Thyroid gland (tissue), 4 donors: ENCODE measurements around the gene AGFG2. TPM values are rescaled to one million over a fixed set of nuclear protein-coding genes. Genes with fewer than 3 reads are reported as not detected.

Experiments
- DNase-seq, 2 donors: peaks; one replicate each; pipeline ENCODE4 v3.0.0-alpha.2; 2019
- H3K27ac ChIP-seq, 3 donors: fragments of 200-600 bp; sonication (generic); 1 replicate in 2 of 3; 2 replicates in 1 of 3; pipeline ENCODE4 v1.5.1; 2016 to 2019; ENCODE audit warnings: mild to moderate bottlenecking in 1 of 3, moderate library complexity in 1 of 3
- H3K27me3 ChIP-seq: fragments of 200-600 bp; sonication (generic); one replicate; pipeline ENCODE4 v1.5.1; 2019
- H3K36me3 ChIP-seq, 2 donors: fragments of 200-600 bp; sonication (generic); one replicate each; pipeline ENCODE4 v1.5.1; 2016 to 2019
- H3K4me1 ChIP-seq, 2 donors: fragments of 200-600 bp; sonication (generic); one replicate each; pipeline ENCODE4 v1.5.1; 2017 to 2019
- H3K4me3 ChIP-seq, 3 donors: fragments of 200-600 bp; sonication (generic); replicated peaks in 1 of 3; 1 replicate in 2 of 3; 2 replicates in 1 of 3; pipeline ENCODE4 v1.5.1; 2016; ENCODE audit warnings: mild to moderate bottlenecking in 1 of 3
- H3K9me3 ChIP-seq: fragments of 200-600 bp; sonication (generic); one replicate; pipeline ENCODE4 v1.5.1; 2017
- POLR2A ChIP-seq, 2 donors: fragments of 450-650 bp; IDR thresholded peaks; one replicate each; pipeline ENCODE4 v1.6.1; 2017; ENCODE audit warnings: antibody characterized with exemption in 2 of 2, mild to moderate bottlenecking in 2 of 2, moderate library complexity in 1 of 2
- WGBS, 2 donors: methylation state at CpG; one replicate each; pipeline ENCODE4 v1.1.5; 2017; 5-methylcytosine and 5-hydroxymethylcytosine counted together
- intact Hi-C: fragments of 100-400 bp; cut with DNase I; formaldehyde crosslinking; loops from one replicate; pipeline ENCODE4 v1.15.1; 2023
- total RNA-seq, 4 donors: library from RNA; depleted of rRNA; stranded (reverse); fragments of >200 nt; gene quantifications; one replicate each; pipeline ENCODE4 v1.2.3, GENCODE V29; 2016
- TF ChIP-seq, protein P1 (sequence below), 6 experiments: fragments of 200-600 bp in 3 of 6; fragments of 450-650 bp in 3 of 6; sonication (generic) in 3 of 6; IDR thresholded peaks; one replicate each; pipeline ENCODE4 v1.5.1; 2016 to 2019; ENCODE audit warnings: antibody characterized with exemption in 6 of 6, mild to moderate bottlenecking in 2 of 6, inconsistent platforms in 1 of 6, moderate library complexity in 1 of 6

The AGFG2 gene
- total RNA-seq, 4 donors from 2014 or later: 26.1 to 34.6 (median 28.0) TPM

DNA sequence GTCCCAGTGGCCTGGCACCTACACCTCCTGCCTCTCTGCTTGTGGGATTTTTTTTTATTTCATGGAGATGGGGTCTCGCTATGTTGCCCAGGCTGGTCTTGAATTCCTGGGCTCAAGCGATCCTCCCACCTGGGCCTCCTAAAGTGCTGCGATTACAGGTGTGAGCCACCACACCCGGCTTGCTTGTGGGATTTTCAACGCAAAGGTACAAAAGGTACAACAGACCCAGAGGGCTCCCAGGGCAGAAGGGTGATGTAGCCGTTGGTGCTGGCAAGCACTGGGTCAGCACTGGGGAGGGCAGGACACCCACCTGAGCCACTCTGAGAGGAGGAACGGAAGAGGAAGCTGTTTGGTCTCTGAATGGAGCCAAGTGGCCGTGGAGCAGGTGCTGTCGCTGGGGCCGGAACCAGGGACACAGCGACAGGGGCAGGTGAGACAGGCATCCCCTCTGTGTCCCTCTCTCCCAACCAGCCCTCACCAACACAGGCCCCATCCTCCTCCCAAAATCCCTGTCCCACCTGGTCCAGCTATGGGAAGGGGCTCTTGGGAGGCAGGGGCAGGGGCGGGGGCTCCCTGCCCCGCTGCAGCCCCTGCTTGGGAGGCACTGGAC, 37.5 kb downstream of the AGFG2 start:
- Histone ChIP-seq H3K36me3 (peaks cover 60 to 66% of the 10 kb centered on the region in 2 donors), H3K27ac (no peak overlapping the region), H3K4me3 (no peak overlapping the region), H3K9me3 (no peaks in the 10 kb centered on the region), H3K4me1 (peaks cover 0 to 5% of the 10 kb centered on the region in 2 donors), H3K27me3 (no peaks in the 10 kb centered on the region)
- intact Hi-C loops: no loop called here
- TF ChIP-seq POLR2A (IDR thresholded peaks at IDR 0.05): no peak
- TF ChIP-seq, protein P1, sequence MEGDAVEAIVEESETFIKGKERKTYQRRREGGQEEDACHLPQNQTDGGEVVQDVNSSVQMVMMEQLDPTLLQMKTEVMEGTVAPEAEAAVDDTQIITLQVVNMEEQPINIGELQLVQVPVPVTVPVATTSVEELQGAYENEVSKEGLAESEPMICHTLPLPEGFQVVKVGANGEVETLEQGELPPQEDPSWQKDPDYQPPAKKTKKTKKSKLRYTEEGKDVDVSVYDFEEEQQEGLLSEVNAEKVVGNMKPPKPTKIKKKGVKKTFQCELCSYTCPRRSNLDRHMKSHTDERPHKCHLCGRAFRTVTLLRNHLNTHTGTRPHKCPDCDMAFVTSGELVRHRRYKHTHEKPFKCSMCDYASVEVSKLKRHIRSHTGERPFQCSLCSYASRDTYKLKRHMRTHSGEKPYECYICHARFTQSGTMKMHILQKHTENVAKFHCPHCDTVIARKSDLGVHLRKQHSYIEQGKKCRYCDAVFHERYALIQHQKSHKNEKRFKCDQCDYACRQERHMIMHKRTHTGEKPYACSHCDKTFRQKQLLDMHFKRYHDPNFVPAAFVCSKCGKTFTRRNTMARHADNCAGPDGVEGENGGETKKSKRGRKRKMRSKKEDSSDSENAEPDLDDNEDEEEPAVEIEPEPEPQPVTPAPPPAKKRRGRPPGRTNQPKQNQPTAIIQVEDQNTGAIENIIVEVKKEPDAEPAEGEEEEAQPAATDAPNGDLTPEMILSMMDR (IDR thresholded peaks at IDR 0.05): no peak
- 95 to 97% methylated on average over 11 to 13 of the region's 13 CpGs for WGBS, 2 donors
- DNase-seq: no peak

DNA sequence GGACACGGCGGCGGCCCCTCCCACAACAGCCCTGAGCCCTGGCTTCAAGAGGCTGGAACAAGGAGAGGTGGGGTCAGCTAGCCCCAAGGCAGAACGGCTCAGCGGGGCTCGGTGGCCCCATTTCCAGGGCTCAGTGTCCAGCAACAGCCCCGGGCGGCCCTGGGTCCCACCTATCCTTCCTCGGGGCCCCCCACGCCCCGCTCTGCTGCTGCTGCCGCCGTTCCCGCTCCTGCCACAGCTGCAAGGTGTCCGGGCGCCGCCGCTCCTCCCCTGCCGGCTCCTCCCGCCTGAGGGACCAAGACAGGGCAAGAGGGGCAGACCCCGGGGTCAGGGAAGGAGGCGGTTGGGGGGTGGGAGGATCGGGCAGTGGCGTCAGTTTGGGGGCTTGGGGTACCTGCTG, 38.1 kb downstream of the AGFG2 start:
- intact Hi-C loops: no loop called here
- Histone ChIP-seq H3K36me3 (peaks cover 65 to 72% of the 10 kb centered on the region in 2 donors), H3K9me3 (no peaks in the 10 kb centered on the region), H3K27ac (no peak overlapping the region), H3K27me3 (no peaks in the 10 kb centered on the region), H3K4me1 (peaks cover 2 to 3% of the 10 kb centered on the region in 2 donors), H3K4me3 (no peak overlapping the region)
- TF ChIP-seq POLR2A (IDR thresholded peaks at IDR 0.05): no peak
- TF ChIP-seq, protein P1 (IDR thresholded peaks at IDR 0.05): no peak
- WGBS, 2 donors: 75 to 86% methylated on average over 8 to 24 of the region's 24 CpGs
- no peak for DNase-seq

DNA sequence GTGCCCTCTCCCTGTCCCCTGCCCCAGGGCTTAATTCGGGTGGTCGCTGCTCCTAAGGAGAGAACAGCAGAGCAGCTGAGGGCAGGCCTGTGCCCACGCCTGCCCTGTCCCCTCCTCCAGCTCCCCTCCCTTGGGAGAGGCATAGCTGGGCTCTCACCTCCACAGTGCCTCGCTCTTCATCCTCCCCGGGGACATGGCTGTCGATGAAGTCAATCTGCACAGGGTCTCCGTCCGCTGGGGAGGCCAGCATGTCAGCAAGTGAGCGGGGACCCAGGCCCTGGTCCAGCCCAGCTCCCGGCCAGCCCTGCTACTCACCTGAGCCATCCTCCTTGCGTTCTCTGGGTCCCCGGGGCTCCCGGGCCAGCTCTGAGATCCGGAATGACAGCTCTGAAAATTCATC, 38.5 kb downstream of the AGFG2 start:
- Histone ChIP-seq H3K27ac (no peak overlapping the region), H3K4me3 (no peak overlapping the region), H3K27me3 (no peaks in the 10 kb centered on the region), H3K36me3 (peaks cover 65 to 72% of the 10 kb centered on the region in 2 donors), H3K4me1 (peaks cover 6 to 7% of the 10 kb centered on the region in 2 donors), H3K9me3 (no peaks in the 10 kb centered on the region)
- WGBS, 2 donors: 90% methylated on average over 10 to 13 of the region's 14 CpGs
- no peak for DNase-seq
- intact Hi-C loops: no loop called here
- TF ChIP-seq POLR2A (IDR thresholded peaks at IDR 0.05): no peak
- TF ChIP-seq, protein P1 (IDR thresholded peaks at IDR 0.05): no peak

DNA sequence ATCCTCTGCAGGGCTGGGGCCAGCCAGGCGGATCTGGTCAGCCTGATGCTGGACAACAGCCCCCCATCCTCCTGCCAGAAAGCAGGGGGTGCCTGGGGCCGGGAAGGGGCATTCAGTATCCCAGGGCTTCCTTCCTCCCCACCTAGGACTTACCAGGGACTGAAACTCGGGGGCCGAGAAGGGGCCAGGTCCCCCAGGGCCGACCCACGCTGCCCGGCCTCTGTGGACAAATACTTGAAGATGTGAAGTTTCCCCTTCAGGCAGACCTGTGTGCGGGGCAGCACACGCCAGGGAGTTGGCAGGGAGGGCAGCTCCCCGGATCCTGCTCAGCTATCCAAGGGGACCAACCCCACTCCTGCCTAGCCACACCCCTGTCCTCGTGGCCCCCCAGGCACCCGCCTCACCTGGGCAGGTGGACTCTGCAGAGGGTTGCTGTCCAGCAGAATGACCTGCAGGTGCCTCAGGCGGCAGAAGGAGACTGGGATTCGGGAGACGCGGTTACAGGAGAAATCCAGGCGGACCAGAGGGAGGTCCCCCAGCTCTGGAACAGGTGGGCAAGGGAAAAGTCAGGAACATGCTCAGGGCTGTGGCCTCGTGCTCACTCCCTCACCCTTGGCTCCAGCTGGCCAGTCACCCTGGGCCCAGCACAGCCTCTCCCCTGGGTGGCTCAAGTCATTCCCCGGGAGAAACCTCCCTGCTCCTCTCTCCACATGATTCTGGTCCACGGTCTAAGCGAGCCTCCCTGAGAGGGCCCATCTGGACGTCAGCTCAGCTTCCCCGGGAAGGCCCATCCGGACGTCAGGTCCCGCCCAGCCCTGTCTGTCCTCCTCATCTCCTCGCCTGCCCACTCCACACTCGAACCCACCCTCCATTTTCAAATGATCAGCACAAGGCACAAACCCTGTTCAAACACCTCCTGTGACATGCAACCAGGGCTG, 39.5 kb downstream of the AGFG2 start:
- no peak for DNase-seq

More for the DNA sequence above, 39.5 kb downstream of the AGFG2 start:
- WGBS, 2 donors: 93 to 96% methylated on average over 21 to 23 of the region's 28 CpGs
- peaks cover 65 to 72% of the 10 kb centered on the region in 2 donors for H3K36me3 ChIP-seq
- H3K27ac ChIP-seq: no peak overlapping the region
- H3K27me3 ChIP-seq: no peaks in the 10 kb centered on the region
- H3K4me3 ChIP-seq: no peak overlapping the region
- no peak for TF ChIP-seq POLR2A (IDR thresholded peaks at IDR 0.05)
- TF ChIP-seq, protein P1 (IDR thresholded peaks at IDR 0.05): no peak
- intact Hi-C loops: no loop called here
- H3K4me1 ChIP-seq: peaks cover 16% of the 10 kb centered on the region in 2 donors
- H3K9me3 ChIP-seq: no peaks in the 10 kb centered on the region
